IPS DF 6.9 (cell line): ENCODE results near the gene ADARB2.

Source experiments
- DNase-seq: peaks from one replicate; pipeline ENCODE4 v3.0.0-alpha.2; 2013; ENCODE audit warnings: low read depth, low spot score
- H3K27ac ChIP-seq: one replicate; pipeline ENCODE4 v1.5.1; 2013; ENCODE audit warnings: low read length, control low read depth
- H3K27me3 ChIP-seq: 2 replicates; pipeline ENCODE4 v1.6.1; 2013; ENCODE audit warnings: mild to moderate bottlenecking, low read length; ENCODE audit not compliant: control insufficient read depth, insufficient read depth
- H3K36me3 ChIP-seq: 2 replicates; pipeline ENCODE4 v1.6.1; 2013; ENCODE audit warnings: low read length; ENCODE audit not compliant: control insufficient read depth, insufficient read depth
- H3K4me1 ChIP-seq: 2 replicates; pipeline ENCODE4 v1.6.1; 2013; ENCODE audit warnings: low read length; ENCODE audit not compliant: control insufficient read depth, insufficient read depth
- H3K4me3 ChIP-seq: 2 replicates; pipeline ENCODE4 v1.5.1; 2013; ENCODE audit warnings: mild to moderate bottlenecking, low read length
- H3K9me3 ChIP-seq: 2 replicates; pipeline ENCODE4 v1.6.1; 2013; ENCODE audit warnings: low read length, inconsistent platforms; ENCODE audit not compliant: control insufficient read depth, insufficient read depth
- WGBS: extraction: QIAGEN DNeasy Blood & Tissue Kit; methylation state at CpG from one replicate; pipeline ENCODE4 v1.1.7; 2013; ENCODE audit warnings: mixed read lengths, missing lambda C conversion rate; ENCODE audit not compliant: insufficient read length, insufficient coverage; 5-methylcytosine and 5-hydroxymethylcytosine counted together

The ADARB2 gene

GRCh38 chr10:1295756-1296480, 441.4 kb downstream of the ADARB2 start:
- H3K27me3 ChIP-seq: no peaks in the 10 kb centered on the region
- WGBS: no CpG with 5 or more reads among the region's 7 CpGs
- DNase-seq: no peak
- H3K9me3 ChIP-seq: no peaks in the 10 kb centered on the region
- H3K4me1 ChIP-seq: peaks cover 4% of the 10 kb centered on the region
- H3K36me3 ChIP-seq: no peaks in the 10 kb centered on the region
- H3K4me3 ChIP-seq: no peak overlapping the region
- H3K27ac ChIP-seq: no peak overlapping the region

- Histone ChIP-seq H3K27ac (no peak overlapping the region), H3K9me3 (no peaks in the 10 kb centered on the region), H3K4me1 (peaks cover 4% of the 10 kb centered on the region), H3K4me3 (no peak overlapping the region), H3K36me3 (no peaks in the 10 kb centered on the region), H3K27me3 (no peaks in the 10 kb centered on the region)
- no CpG with 5 or more reads among the region's 7 CpGs for whole genome bisulfite sequencing
- DNase-seq: no peak
Observed at GRCh38 chr10:1294748-1295147, 442.6 kb downstream of the ADARB2 start.

- no CpG with 5 or more reads among the region's 10 CpGs for WGBS
- no peaks in the 10 kb centered on the region; the same call in 1 of the 2 replicates for H3K36me3 ChIP-seq
- no peaks in the 10 kb centered on the region for H3K9me3 ChIP-seq
- H3K27me3 ChIP-seq: no peaks in the 10 kb centered on the region
- peaks cover 4% of the 10 kb centered on the region for H3K4me1 ChIP-seq
- no peak for DNase-seq
- H3K27ac ChIP-seq: no peak overlapping the region
- no peak overlapping the region for H3K4me3 ChIP-seq
Observed at GRCh38 chr10:1293636-1294435, 443.5 kb downstream of the ADARB2 start.

- no peak overlapping the region for H3K4me3 ChIP-seq
- no peaks in the 10 kb centered on the region; the same call in 1 of the 2 replicates for H3K36me3 ChIP-seq
- H3K9me3 ChIP-seq: no peaks in the 10 kb centered on the region
- H3K27me3 ChIP-seq: no peaks in the 10 kb centered on the region
- no CpG with 5 or more reads among the region's 5 CpGs for WGBS
- peaks cover 4% of the 10 kb centered on the region for H3K4me1 ChIP-seq
- H3K27ac ChIP-seq: no peak overlapping the region
- DNase-seq: no peak
Observed at GRCh38 chr10:1293157-1293556, 444.2 kb downstream of the ADARB2 start.

- no CpG with 5 or more reads among the region's 13 CpGs for WGBS
- Histone ChIP-seq H3K4me3 (no peak overlapping the region), H3K9me3 (no peaks in the 10 kb centered on the region), H3K27me3 (no peaks in the 10 kb centered on the region), H3K27ac (no peak overlapping the region), H3K4me1 (peaks cover 3% of the 10 kb centered on the region), H3K36me3 (no peaks in the 10 kb centered on the region; the same call in 1 of the 2 replicates)
- no peak for DNase-seq
Observed at GRCh38 chr10:1292611-1293031, 444.7 kb downstream of the ADARB2 start.

GRCh38 chr10:1291178-1292090, 445.9 kb downstream of the ADARB2 start:
- Histone ChIP-seq H3K27ac (no peak overlapping the region), H3K27me3 (no peaks in the 10 kb centered on the region), H3K4me3 (no peak overlapping the region), H3K4me1 (peaks cover 2% of the 10 kb centered on the region), H3K9me3 (no peaks in the 10 kb centered on the region), H3K36me3 (no peaks in the 10 kb centered on the region; the same call in 1 of the 2 replicates)
- DNase-seq: no peak
- WGBS: no CpG with 5 or more reads among the region's 27 CpGs

- no peak overlapping the region for H3K27ac ChIP-seq
Observed at GRCh38 chr10:1290071-1290471, 447.3 kb downstream of the ADARB2 start.

GRCh38 chr10:1289591-1289990, 447.7 kb downstream of the ADARB2 start:
- no peak for DNase-seq

More at GRCh38 chr10:1290071-1290471, 447.3 kb downstream of the ADARB2 start:
- peaks cover 3% of the 10 kb centered on the region for H3K4me1 ChIP-seq
- no peaks in the 10 kb centered on the region for H3K27me3 ChIP-seq
- H3K9me3 ChIP-seq: no peaks in the 10 kb centered on the region
- no peak for DNase-seq
- H3K36me3 ChIP-seq: no peaks in the 10 kb centered on the region; the same call in 1 of the 2 replicates
- WGBS: no CpG with 5 or more reads among the region's 8 CpGs
- no peak overlapping the region for H3K4me3 ChIP-seq

GRCh38 chr10:1287971-1288401, 449.3 kb downstream of the ADARB2 start:
- H3K36me3 ChIP-seq: no peaks in the 10 kb centered on the region; the same call in 1 of the 2 replicates
- H3K4me1 ChIP-seq: peaks cover 3% of the 10 kb centered on the region
- no peaks in the 10 kb centered on the region for H3K9me3 ChIP-seq
- no peak overlapping the region for H3K4me3 ChIP-seq
- H3K27me3 ChIP-seq: no peaks in the 10 kb centered on the region
- DNase-seq: no peak
- WGBS: no CpG with 5 or more reads among the region's 6 CpGs
- H3K27ac ChIP-seq: no peak overlapping the region

More at GRCh38 chr10:1289591-1289990, 447.7 kb downstream of the ADARB2 start:
- peaks cover 3% of the 10 kb centered on the region for H3K4me1 ChIP-seq
- no peaks in the 10 kb centered on the region; the same call in 1 of the 2 replicates for H3K36me3 ChIP-seq
- WGBS: no CpG with 5 or more reads among the region's 16 CpGs
- no peaks in the 10 kb centered on the region for H3K27me3 ChIP-seq
- no peak overlapping the region; the same call in 1 of the 2 replicates for H3K4me3 ChIP-seq
- H3K27ac ChIP-seq: no peak overlapping the region
- no peaks in the 10 kb centered on the region for H3K9me3 ChIP-seq

- no peak overlapping the region for H3K4me3 ChIP-seq
- no peak overlapping the region for H3K27ac ChIP-seq
- peaks cover 2% of the 10 kb centered on the region for H3K4me1 ChIP-seq
- H3K27me3 ChIP-seq: no peaks in the 10 kb centered on the region
- no peak for DNase-seq
- no peaks in the 10 kb centered on the region; the same call in 1 of the 2 replicates for H3K36me3 ChIP-seq
- no peaks in the 10 kb centered on the region for H3K9me3 ChIP-seq
- no CpG with 5 or more reads among the region's 7 CpGs for WGBS
Observed at GRCh38 chr10:1287487-1287886, 449.8 kb downstream of the ADARB2 start.
